Hindlimb muscle (tissue), 1 donor: ENCODE results near the gene AUH. TPM values are rescaled to one million over a fixed set of nuclear protein-coding genes. Genes with fewer than 3 reads are reported as not detected.
"Not testable (repeated sequence)": the region's sequence is repeated elsewhere in the genome, so short reads cannot be mapped to it uniquely, and the experiment has no call there.

Experiments
- DNase-seq: peaks from one replicate; pipeline ENCODE4 v3.0.0-alpha.2; 2013
- polyA plus RNA-seq: library from polyadenylated mRNA; unstranded; fragments of 120-200 nt; gene quantifications from one replicate; pipeline ENCODE4 v1.2.1, GENCODE V29; 2013; ENCODE audit not compliant: insufficient read length

The AUH gene
- polyA plus RNA-seq, 1 donor = 12.8 TPM

DNA sequence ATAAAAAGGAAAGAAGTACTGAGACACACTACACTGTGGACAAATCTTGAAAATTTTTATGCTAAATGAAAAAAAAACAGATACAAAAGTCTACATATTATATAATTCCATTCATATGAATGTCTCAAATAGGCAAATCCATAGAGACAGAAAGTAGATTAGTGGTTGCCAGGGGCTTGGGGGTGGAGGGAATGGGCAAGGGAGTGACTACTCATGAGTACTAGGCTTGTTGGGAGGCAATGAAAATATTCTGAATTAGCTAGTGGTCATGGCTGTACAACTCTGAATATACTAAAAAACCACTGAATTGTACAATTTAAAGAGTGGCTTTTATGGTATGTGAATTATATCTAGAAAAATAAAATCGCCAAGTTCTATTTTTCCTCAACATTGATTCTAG is 154.9 kb downstream of the AUH start:
- DNase-seq = no peak

DNA sequence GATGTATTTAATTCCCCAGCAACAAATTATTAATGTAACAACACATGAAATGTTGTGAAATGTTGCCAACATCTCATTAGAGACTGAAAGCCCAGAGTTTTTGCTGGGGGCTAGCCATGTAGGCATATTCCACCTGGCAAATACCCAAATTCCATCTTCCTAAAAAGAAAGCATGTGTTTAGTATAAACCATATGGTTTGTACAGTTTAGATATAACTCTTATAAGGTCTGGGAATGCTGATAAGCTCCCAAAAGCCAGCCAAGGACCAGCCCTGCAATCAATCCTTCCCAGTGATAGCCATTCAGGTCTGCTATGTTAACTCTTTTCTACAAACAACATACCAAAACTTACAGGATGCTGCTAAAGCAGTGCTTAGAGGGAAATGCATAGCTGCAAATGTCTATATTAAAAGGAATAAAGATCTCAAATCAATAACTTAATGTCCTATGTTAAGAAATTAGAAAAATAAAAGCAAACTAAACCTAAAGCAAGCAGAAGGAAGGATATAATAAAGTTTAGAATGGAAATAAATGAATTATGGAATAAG is 158.9 kb downstream of the AUH start:
- no peak for DNase-seq

GRCh38 chr9:91200692-91201336 is 160.9 kb downstream of the AUH start:
- DNase-seq = no peak

DNA sequence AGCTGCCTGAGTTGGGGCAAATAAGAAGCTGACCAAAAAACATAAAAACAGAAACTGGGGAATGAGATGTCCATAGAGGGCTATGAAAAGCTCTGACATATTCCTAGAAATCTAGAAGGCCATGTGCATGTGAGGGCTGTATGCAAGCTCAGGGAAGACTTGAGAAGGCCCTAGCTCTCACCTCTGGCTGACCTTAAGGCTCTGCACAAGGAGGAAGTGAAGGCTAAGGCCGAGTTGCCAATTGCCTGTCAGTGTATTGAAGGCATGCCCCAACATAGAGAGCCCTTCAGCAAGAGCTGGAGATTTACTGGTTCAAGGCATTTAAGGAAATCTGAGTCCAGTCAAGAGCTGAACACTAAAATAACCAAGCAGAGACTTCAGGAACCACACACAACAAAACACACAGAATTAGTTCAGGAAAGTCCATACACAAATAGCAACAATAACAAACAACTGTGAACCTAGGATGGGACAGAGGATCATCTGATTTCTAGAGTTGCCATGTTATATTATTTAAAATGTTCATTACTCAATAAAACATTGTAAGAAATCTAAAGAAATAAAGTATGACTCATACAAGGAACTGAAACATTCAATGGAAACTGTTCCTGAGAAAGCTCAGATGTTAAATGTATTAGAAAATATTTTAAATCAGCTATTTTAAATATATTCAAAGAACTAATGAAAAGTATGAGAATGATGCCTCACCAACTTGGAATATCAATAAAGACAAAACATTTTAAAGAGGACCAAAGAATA is 161.8 kb downstream of the AUH start:
- no peak for DNase-seq

DNA sequence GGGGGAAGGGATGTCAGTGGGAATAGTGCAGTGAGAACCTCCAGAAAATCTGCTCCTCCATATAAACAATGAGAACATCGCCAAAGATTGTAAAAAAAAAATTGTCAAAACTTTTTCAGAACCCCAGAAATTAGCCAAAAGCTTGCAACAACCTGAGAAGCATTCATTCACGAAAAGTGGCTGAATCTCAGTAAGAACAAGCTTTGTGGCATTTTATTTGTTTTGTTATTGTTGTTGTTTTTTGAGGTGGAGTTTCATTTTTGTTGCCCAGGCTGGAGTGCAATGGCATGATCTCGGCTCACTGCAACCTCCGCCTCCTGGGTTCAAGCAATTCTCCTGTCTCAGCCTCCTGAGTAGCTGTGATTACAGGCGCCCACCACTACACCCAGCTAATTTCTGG is 162.8 kb downstream of the AUH start:
- DNase-seq = not testable (repeated sequence)

- DNase-seq = no peak
Measured at GRCh38 chr9:91198405-91198804, 163.3 kb downstream of the AUH start.

- peak; percentile 87 for DNase-seq
Measured at GRCh38 chr9:91197232-91198181, 164.2 kb downstream of the AUH start.

DNA sequence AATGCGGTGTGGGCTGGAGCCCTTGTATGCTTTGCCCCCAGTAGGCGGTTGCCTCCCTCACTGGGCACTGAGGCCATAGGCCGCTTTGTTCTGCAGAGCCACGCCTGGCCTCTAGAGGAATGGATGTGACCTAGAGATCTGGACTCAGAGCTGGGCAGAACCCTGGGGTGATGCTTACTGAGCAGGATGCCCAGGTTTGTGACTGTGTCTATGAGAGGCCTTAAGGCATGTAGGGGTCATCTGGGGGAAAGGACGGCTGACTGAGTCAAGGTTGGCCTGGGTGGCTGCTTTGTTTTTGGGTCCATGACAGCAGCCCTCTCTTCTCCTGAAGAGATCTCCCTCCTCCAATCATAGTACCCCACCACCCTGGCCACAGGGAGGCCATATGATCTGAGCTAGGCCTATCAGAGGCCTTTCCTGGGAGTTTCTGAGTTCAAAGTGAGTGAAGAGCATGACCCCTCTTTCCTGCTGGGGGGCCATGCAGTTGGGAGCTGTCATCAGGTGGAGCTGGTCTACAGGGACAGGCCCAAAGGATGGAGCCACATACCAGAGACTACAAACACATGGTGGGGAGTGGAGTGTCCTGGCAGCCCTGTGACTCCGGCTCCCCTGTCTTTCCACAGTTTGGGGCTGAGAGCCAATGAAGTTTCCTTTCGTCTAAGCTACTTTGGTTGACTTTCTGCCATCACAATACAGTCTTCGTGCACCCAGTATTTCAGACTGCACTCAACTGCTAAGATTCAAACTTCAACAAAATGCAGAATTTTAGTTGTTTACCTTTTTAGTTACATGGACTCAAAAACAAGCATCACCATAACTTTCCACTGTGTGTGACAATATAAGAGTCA is 165.4 kb downstream of the AUH start:
- peak; percentile 50 for DNase-seq

DNA sequence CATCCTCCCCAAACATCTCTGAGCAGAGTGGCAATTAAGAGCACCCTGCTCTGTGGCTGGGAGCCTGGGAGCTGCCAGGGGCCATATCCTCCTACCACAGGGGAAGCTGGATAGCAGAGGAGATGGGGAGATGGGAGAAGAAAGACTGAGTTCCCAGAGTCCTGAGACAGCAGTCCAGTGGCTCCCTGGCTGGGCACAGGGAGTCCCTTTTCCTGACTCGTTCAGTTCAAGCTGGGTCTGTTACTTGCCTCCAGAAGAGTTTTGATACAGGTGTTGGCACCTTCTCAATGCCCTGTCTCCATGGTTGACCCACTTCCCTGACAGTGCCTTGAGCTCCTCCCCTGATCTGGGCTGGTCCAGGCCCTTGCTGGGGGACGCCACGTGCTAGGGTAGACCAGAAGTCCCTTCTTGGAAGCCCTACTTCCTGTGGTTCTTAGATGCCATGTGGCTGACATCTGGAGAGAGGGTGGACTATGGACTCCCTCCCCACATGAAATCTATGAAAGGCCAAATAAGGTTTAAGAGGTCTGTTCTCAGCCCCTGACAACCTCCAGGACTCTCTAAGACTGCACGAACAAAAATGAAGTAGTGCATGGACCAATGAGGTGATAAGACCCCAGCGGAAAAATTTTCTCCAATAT is 166.2 kb downstream of the AUH start:
- no peak for DNase-seq

GRCh38 chr9:91193658-91194391 is 167.9 kb downstream of the AUH start:
- DNase-seq = peak; percentile 75

DNA sequence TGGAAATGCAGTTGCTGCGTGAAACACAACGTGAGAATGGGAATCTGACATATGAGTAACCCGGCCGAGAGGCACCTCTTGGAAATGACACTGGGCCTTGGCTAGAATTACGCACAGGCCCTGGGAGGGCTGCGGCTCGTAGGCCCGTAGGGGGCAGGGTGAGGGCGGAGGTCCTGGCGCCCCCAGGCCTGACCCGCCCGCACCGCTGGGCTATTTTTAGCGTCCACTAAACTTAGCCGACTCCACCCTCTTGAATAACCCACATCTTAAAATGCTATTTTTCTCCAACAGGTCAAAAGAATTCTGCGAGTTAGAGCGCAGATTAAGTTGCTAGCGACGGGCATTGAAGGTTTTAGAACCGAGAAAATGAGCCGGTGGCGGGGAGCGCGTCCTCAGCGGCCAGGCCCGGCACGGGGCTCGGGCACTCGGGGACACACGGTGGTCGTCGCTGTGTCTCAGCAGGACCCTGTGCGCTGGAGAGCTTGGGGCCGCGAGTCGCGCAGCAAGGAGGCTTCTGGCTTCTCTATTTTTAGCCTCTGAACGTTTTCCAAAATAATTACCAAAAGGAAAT is 168.5 kb downstream of the AUH start:
- peak; percentile 83 for DNase-seq

- peak; percentile 45 for DNase-seq
Measured at GRCh38 chr9:91192381-91193086, 169.2 kb downstream of the AUH start.

DNA sequence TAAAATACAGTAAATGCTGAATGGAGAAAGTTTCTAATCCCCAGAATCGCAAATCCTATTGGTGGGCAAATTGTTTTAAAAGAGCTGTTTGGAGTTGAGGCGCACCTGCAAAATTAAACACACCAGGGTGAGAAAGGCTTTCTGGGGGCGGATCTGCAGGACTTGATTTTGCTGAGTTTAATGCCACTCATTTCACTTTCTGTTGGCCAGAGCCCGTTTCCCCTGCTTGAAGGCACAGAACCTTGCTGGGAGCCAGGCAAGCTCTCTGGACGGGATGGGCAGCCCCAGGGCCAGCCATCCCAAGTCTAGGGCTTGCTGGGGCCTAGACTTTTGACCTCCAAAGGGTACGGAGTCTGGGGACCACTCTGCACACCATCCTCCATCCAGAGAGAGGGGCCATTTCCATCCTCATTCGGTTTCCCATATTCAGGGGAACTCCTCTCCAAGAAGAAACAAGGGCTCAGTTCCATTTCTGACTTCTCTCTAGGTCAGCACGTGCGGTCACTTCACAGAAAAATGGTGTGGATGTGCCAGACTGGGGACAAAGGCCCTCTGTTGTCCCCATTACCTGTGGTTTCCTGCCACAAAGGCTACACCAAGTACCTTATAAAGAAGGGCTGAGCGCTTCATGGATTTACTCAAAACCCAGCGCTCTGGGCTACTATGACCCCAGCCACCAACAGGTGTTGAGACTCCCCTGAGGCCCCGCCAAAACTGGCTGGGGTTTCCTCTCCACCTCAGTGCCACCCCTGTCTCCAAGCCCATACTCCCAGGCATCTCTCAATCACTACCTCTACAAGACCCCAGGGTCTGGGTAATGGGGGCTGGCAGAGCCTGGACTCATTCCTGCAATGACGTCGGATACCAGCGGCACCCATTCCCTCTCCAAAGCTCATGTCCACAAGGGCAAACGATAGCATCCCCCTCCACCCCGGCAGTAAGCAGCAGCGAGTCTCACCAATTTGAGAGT is 170.0 kb downstream of the AUH start:
- no peak for DNase-seq

DNA sequence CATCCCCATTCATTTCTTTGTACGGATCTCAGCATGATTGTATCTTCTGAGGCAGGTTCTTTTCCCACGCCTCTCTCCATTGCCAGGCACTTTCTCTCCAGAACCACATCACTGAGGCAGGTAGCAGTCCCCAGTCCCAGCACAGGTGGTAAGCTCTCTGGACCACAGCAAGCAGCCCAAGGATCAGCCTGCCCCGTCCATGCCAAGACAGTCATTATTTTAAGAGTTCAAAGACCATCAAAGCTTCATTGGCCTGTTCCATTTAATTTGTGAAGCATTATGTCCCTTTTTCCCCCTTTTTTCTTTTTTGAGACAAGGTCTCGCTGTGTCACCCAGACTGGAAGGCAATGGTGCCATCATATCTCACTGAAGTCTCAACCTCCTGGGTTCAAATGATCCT is 171.7 kb downstream of the AUH start:
- DNase-seq = no peak

DNA sequence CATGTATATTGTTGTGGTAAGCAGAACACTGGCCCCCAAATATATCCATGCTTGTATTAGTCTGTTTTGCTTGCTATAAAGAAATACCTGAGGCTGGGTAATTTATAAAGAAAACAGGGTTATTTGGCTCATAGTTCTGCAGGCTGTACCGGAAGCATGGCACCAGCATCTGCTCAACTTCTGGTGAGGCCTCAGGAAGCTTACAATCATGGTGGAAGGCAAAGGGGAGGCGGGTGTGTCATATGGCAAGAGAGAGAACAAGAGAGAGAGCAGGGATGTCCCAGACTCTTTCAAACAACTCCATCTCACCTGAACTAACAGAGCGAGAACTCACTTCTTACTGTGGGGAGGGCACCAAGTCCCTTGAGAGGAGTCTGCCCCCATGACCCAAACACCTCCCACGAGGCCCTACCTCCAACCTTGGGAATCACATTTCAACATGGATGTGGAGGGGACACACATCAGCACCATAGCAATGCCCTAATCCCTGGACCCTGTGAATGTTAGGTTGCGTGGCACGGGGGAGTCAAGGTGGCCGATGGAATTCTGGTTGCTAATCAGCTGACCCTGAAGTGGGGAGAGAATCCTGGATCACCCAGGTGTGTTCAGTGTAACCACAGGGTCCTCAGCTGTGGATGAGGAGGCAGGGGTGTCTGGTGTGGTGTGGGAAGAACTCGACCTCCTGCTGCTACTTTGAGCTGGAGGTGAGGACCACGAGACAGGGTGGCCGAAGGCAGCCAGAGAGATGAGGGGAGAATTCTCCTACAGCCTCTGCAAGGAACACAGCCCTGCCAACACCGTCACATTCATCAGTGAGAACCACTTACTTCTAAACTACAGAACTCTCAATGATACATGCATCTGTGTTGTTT is 172.8 kb downstream of the AUH start:
- no peak for DNase-seq

DNA sequence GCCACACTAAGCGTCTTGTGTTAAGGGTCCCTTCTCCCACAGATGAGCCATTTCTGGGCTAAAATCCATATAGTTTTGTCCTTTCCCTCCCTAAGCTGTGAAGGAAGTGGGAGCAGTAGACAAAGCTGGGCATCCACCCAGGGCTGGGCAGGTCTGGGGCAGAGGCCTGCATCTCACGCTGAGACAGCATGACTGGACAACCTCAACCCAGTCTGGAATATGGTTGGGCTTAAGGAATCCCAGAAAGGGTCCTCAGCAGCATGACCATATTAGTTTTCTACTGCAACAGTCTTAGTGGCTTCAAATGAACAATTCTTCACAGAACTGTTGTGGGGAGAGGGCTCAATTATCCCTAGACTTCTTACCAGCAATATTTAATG is 173.8 kb downstream of the AUH start:
- DNase-seq = no peak

DNA sequence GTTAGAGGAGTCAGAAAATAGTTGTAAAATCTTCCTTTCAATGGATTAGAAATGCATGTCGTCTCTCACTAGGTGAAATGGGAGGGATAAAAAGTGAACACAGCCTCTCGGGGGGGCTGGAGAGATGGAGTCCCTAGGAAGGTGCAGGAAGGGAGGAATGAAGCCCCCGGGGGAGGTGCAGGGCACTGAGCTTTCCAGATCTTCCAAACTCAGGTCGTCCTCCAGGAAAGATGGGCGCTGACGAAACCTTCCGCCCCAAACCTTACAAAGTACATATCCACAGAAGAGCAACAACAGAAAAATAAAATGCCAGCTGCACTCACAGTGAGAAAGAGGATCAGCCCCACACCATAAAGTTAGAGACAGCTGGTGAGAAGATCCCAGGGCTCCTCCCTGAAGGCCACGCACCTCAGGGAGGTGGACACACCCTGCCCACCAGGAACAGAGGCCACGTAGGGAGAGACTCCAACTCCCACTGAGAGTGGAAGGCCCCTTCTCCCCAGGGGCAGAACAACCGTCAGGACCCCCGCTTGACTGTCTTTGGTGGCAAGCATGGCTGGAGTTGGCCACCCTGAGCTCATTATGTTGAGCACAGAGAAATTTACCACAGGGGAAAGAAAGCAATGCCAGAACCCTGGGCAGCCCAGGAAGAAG is 174.3 kb downstream of the AUH start:
- no peak for DNase-seq
